HG03159 (cell line): ENCODE measurements around the gene S100A2.
"Not testable (repeated sequence)": the region's sequence is repeated elsewhere in the genome, so short reads cannot be mapped to it uniquely, and the experiment has no call there.

Experiments used
- ATAC-seq: cut with Tn5 transposase; IDR thresholded peaks from one replicate; pipeline ENCODE4 v1.9.1; 2021; ENCODE audit warnings: mild to moderate bottlenecking, moderate library complexity; ENCODE audit not compliant: unreplicated experiment

S100A2 gene

GRCh38 chr1:153566414-153567371 lies 1.0 kb upstream of the S100A2 start:
- ATAC-seq: no peak

DNA sequence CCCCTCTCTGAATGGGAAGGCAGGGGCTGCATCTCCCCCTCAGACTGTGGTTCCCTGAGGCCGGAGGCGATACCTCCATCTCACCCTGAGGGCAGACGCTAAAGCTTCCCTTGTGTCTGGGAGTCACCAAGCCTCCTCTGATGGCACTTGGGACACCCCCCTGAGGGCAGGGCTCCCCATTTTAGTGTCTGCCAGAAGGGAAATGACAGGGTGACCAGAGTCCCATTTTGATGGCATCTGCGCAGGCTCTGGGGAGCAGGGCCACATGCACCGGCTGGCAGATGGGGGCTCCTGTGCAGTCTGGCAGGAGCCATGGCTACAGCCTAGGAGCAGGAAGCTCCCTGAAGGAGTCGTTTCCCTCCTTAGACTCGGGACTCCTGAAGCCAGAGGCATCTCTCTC lies 1.7 kb downstream of the S100A2 start:
- no peak for ATAC-seq

GRCh38 chr1:153563483-153563901 lies 2.2 kb downstream of the S100A2 start:
- no peak for ATAC-seq

DNA sequence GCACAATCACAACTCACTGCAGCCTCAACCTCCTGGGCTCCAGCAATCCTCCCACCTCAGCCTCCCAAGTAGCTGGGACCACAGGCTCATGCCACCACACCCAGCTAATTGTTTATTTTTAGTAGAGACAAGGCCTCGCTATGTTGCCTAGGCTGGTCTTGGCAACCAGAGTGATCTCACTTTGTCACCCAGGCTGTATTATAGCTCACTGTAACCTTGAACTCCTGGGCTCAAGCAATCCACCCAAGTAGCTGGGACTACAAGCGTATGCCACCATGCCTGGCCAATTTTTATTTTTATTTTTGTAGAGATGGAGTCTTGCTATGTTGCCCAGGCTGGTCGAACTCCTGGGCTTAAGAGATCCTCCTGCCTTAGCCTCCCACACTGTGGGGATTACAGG lies 3.6 kb downstream of the S100A2 start:
- not testable (repeated sequence) for ATAC-seq

- no peak for ATAC-seq
These were observed 4.1 kb downstream of the S100A2 start for GRCh38 chr1:153561466-153561985.

DNA sequence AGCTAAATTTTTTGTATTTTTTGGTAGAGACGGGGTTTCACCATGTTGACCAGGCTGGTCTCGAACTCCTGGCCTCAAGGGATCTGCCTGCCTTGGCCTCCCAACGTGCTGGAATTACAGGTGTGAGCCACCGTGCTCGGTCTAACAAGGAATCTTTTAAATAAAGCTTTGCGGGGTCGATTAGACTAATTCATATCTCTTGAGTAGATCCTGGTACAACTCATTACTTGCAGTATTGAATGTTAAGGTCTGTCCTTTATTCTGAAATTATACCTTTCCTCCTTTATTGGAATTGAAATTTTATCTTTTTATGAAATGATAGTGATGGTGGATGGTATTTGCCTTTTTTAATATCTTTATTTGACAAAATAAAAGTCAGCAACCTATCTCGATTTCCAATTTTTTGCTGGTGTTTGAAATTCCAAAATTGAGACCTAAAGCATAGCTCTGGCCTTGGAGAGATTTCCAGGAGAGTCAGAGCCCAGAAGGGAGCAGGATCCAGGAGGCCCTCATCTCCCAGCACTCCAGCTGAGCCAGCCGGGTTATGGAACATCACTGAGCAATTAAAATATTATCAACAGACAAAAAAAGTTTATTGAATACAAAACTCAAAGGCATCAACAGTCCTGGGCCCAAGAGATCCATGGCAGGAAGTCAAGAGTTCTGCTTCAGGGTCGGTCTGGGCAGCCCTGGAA lies 4.7 kb downstream of the S100A2 start:
- no peak for ATAC-seq

DNA sequence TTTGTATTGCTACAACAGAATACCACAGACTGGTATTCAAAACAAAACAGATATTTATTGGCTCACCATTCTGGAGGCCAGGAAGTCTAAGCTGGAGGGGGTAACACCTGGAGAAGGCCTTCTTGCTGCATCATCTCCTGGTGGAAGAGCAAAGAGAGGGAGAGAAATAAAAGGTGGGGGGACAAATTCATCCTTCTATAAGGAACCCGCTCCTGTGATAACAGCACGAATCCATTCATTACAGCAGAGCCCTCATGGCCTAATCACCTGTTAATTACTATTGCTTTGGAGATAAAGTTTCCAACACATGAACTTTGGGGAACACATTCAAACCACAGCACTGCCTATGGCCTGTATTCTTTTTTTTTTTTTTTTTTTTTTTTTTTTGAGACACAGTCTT lies 5.4 kb downstream of the S100A2 start:
- no peak for ATAC-seq

DNA sequence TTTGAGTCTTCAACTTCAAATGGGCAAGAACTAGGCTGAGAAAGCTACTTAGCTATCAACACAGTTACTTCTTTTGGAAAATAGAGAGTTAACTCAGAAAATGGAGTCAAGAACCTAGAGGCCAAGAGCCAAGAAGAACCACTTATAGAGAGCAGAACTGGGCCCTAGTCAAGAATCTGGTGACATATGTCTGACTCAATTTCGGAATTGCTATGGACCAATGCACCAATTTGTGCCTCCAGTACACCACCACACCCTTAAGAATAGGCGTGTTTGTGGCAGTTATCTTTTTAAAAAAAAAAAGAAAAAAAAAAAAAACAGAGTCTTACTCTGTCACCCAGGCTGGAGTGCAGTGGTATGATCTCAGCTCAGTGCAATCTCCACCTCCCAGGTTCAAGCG lies 7.8 kb downstream of the S100A2 start:
- ATAC-seq: no peak

DNA sequence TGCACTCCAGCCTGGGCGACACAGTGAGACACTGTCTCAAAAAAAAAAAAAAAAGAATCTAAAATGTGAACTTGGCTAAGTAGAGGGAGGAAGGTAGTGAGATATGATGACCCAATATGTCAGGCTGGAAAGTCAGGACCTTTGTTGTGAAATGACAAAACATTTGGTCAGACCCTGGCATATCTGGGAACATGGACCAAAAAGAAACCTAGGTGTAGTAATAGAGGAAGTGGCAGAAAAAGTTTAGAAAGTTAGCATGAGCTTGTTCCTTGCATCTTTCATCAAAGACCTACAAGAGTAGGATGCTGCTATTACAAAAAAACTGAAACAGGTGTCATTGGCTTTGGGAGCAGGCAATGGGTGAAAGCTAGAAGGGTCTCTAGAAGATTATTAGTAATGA lies 9.3 kb downstream of the S100A2 start:
- no peak for ATAC-seq

- ATAC-seq: no peak
These were observed 11.7 kb downstream of the S100A2 start for GRCh38 chr1:153553830-153554541.

DNA sequence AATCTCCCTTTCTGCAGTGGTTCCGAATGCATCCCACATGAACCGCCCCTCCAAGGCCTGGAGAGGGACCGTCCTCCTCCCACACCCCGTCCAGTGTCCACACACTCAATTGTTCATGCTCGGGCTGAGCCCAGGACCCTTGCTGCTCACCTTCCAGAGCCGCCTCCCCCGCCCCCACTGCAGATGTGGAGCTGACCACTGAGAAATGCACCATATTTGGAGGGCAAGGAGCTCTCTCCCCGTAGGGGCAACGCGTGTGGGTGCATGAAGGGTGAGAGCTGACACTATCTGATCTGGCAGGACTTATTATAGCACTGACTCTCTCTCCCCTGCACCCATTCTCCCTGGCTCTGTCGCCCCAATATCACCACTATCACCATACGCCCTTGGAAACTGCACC lies 12.5 kb downstream of the S100A2 start:
- ATAC-seq: no peak

DNA sequence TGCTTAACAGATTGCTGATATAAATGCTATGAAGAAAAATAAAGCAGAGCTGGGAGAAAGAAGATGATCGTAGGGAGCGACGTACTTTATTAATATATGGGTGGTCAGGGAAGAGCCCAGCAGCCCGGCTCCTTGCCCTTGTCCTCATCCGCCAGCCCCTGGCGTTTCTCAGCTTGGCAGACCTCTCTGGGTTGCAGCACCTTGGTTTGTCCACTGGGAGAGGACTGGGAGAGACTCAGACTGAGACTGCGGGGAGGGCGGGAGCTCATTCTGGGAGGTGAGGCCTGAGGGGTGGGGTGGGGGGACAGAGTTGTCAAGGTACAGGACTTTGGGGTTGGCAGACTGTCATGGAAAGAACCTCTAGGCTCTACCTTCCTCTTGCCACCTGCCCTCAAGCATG lies 13.3 kb downstream of the S100A2 start:
- no peak for ATAC-seq

- ATAC-seq: no peak
These were observed 14.7 kb downstream of the S100A2 start for GRCh38 chr1:153550827-153551500.

- no peak for ATAC-seq
These were observed 15.3 kb downstream of the S100A2 start for GRCh38 chr1:153550398-153550758.

- ATAC-seq: no peak
These were observed 15.8 kb downstream of the S100A2 start for GRCh38 chr1:153549741-153550397.

DNA sequence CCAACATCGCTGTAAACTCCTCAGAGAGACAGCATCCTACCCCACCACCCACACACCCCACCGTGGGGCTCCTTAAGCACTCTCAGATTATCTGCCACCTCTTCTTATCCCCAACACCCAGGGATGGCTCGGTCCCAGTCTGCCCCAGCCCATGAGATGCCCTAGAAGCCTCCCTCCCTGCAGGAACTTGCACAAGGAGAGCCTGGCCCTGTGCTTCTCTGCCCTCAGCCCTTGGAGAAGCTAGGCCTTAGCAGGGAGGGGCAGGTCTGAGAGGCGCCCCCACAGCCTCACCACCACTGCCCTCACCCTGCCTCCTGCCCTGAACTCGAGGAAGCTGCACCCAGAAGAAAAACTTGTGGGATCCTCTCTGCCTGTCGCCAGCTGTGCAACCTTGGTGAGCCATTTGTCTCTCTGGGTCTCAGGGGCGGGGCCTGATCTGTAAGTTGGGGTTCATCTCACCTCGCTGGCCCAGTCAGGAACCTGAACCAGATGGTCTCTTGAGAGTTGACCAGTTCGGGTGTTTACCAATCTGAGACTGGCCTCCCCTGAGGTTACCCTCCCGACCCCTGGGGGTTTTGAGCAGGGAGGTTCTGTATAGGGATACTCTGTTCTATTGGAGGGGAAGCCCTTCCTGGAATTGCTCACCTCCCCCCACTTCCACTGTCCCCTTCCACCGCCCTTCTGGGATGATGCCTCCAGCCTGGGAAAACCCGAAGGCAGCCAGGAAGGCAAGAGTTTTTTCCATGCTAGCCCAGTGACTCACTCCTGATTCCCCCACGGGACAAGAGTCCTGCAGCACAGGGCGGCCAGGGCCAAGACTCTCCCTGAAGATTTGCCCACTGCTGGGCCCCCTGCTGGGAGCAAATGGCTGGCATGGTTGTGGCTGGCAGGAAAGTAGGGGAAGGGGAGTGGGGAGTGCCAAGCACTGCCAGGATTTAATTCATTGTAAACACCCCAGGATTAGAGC lies 16.6 kb downstream of the S100A2 start, which contains the start of gene S100A3:
Gene S100A3, minus strand, starts transcription at position 537 of the 967 bp plus-strand sequence. CDS start 773 bp downstream, outside the sequence.
- ATAC-seq: no peak

DNA sequence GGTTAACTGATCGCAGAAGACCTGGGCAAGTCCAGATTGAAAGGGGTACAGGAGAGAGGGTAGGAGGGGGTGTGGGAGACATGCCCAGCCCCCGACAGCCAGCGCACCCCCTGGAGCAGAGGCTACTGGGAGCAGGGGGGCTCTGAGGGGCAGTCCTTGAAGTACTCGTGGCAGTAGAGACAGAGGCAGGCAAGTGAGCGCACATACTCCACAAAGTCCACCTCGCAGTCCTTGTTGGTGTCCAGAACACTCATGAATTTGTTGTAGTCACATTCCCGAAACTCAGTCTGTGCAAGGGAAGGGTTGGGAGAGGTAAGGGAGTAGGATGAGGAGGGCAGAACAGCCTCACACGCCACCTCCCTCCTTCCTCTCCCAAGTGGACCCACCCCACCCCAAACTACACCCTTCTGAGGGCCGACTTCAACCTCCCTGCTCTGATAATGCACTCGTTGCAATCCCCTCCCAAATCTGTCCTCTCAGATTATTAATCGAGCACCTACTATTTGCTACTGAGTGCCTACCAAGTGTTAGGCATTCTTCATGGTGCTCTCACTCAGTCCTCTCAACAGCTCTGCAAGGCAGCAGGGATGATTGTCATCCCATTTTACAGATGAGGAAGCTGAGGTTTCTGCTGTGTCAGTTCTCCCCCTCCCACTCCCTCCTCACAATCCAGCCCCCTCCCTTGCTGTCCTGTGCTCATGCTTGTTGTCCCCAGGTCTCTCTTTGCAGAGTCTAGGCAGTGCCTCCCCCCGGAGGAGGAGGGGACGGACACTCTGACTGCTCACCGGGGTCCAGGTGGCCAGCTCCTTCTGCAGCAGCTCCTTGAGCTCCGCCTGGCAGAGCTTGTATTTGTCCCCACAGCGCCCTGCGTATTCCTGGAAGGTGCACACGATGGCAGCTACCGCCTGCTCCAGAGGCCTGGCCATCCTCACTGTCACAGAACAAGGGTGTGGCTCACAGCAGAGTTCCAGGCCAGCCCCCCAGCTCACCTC lies 17.8 kb downstream of the S100A2 start:
- no peak for ATAC-seq
